Non-pigmented ciliary epithelial cell (primary cell): ENCODE results near the gene OR10C1.

ENCODE experiments used
- DNase-seq: peaks from one replicate; pipeline ENCODE4 v3.0.0-alpha.2; 2010; ENCODE audit warnings: low read depth

The OR10C1 gene

DNA sequence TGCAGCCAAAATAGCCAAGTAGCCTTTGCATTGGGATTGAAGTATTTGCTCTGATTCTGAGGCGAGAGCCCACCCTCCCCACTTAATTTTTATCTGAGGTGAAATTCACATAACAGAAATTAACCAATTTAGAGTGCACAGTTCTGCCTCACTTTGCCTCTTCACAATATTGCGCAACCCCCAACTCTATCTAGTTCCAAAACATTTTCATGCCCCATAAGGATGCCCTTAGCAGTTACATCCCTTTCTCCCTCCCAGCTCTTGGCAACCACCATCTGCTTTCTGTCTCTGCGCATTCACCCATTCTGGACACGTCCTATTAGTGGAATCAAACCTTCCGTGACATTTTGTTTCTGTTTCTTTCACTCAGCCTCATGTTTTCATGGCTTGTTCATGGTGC lies 39.6 kb downstream of the OR10C1 start:
- DNase-seq = no peak

DNA sequence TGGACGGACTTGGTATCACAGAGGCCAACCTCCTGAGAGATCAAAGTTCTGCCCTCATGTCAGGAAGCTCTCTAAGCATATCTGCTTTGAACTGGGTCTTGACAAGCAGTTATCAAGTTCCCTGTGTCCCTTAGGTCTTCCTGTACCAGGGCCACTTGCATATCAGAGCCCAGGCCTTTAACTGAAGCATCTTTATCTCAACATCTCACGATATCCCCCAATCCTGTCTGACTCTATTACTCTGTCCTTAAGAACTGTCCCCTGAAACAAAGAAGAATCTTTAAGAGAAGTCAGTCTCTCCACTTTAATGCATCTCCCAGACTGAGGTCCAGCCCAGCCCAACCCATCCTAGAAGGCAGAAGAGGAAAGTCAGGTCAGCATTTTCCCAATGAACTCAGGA lies 40.5 kb downstream of the OR10C1 start:
- no peak for DNase-seq

DNA sequence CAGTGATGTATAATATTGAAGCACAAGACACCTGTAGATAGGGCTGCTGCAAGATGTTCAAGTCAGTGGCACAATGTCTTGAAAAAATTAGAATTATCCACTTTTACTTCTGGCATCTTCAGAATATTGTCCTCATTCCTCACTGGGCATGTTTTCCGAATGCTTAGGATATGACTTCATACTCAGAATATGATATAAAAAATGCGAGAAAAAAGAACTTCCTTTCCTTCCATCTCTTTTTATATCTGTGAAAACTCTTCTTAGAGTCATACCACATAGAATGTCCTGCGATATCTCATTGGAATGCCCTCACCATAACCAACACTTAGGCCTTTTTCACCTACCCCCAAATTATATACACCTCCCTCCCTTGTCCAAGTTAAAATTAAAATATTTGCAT lies 44.1 kb downstream of the OR10C1 start:
- no peak for DNase-seq

DNA sequence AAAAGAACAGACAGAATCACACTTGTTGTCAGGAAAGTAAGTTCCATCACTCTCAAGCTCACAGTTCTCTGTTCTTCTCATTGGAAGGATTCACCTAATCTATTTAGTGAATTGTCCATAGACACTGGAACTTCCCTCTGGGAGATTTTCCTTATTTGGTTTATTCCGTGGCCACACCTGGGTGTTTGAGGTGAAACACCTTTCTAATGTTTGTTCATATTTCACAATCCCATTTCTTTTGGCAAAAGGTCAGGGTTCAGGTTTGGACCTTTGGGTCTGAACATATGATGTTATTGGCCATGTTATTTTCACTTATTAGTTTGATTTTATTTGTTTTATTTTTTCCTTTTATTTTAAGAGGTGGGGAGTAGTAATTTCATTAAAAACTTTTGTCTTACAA lies 44.6 kb downstream of the OR10C1 start:
- DNase-seq = no peak

DNA sequence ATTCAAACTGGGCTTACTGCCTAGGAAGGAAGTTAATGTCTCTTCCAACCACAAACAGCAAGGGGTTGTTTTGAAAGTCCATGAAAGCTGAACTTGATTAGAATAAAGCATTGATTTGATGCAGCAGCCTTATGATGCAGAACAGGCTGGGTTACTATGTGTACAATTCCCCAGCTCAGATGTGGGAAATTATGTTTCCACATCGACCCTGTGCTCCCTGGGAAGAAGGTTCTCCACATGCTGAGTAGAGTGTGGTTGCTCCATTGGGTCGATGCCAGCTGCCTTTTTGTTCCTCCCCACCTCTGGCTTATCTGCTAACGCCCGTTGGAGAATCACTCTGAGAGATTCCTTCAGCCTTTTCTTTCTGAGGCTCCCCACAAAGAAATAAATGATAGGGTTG lies 47.5 kb downstream of the OR10C1 start:
- DNase-seq = no peak

DNA sequence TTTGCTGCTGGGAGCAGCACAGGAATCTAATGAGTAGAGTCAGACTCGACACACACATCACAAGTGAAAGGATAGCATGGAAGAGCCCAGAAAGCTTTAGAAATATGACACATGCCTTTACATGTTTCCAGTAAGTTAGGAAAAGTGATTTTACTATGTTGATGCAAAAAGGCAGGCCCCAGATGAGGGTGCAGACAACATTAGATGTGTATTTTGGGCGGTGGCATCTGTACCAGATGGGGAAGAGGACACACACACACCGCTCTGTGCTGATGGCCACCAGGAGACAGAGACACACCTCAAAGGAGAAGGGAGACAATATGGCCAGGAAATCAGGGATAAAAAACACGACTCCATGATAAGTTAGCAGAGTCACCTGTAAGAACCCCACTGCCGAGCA lies 48.0 kb downstream of the OR10C1 start:
- no peak for DNase-seq

- DNase-seq = no peak
Observed at GRCh38 chr6:29487660-29488059, 48.6 kb downstream of the OR10C1 start, which contains the start of gene MAS1L. MAS1L (minus strand) TSS chr6:29487956; CDS start chr6:29487902, 54 bp downstream.

GRCh38 chr6:29488874-29489273 lies 49.8 kb downstream of the OR10C1 start:
- DNase-seq = no peak

DNA sequence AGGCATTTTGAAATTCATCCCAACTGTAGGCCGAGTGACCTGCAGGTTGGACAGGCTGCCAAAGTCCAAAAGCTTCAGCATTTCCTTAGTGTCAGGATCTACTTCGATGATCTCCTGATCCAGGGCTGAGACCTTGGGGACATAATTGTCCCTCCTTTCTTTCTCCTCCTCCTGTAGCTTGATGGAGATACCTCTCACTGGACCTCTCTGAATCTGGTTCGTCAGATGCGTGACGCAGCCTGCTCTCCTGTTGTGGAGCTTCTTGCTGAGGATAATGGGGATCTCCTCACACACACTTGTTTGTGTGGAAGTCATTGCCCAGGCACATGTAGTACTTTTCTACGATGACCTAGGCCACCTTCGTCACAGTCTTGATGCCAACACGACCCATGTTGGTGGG lies 50.2 kb downstream of the OR10C1 start:
- DNase-seq = no peak

- DNase-seq = no peak
Observed at GRCh38 chr6:29490055-29490454, 50.9 kb downstream of the OR10C1 start.

DNA sequence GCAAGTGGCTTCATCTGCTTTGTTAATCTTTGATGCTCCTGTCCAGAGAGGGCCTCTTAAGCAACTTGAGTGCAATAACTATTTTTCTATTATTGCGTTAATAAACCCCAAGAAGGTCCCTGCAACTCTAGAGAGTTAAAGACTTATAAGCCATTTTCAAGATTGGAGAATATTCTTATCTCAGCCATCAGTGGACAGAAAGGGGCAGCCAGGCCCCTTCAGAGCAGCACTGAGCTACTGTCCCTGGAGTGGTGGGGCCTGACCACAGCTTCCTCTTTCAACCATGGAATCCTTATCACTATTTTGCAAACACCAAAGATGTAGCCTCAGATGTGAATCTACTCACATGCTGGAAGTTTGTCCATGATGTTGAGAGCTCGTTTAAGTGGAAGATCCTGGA lies 51.4 kb downstream of the OR10C1 start:
- DNase-seq = no peak
